Measurements from ENCODE around the gene HIP1.
"Not testable (repeated sequence)": the region's sequence is repeated elsewhere in the genome, so short reads cannot be mapped to it uniquely, and the experiment has no call there.

DNA sequence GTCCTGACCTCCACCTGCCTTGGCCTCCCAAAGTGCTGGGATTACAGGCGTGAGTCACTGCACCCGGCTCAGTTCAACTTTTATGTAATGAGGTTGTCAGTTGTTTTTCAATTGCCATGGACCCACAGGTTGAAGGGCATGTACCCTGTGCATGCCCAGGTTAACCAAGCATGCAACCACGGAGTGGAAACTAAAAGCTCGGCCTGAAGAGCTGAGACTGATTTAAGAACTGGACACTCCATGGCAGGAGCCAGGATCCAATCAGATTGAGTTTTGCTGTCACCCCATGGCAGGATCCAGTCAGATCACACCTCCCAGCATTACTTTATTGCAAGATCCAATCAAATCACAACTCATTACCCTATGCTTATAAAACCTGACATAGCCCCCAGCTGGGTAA, 229.7 kb downstream of the HIP1 start:
- TF ChIP-seq EZH2 (IDR thresholded peaks at IDR 0.05; ENCODE audit: insufficient read depth, low read length), result not testable (repeated sequence)
- TF ChIP-seq, protein P1, sequence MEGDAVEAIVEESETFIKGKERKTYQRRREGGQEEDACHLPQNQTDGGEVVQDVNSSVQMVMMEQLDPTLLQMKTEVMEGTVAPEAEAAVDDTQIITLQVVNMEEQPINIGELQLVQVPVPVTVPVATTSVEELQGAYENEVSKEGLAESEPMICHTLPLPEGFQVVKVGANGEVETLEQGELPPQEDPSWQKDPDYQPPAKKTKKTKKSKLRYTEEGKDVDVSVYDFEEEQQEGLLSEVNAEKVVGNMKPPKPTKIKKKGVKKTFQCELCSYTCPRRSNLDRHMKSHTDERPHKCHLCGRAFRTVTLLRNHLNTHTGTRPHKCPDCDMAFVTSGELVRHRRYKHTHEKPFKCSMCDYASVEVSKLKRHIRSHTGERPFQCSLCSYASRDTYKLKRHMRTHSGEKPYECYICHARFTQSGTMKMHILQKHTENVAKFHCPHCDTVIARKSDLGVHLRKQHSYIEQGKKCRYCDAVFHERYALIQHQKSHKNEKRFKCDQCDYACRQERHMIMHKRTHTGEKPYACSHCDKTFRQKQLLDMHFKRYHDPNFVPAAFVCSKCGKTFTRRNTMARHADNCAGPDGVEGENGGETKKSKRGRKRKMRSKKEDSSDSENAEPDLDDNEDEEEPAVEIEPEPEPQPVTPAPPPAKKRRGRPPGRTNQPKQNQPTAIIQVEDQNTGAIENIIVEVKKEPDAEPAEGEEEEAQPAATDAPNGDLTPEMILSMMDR (IDR thresholded peaks at IDR 0.05; ENCODE audit: insufficient read depth, low read depth, low read length), result not testable (repeated sequence)

Data from astrocyte (in vitro differentiated cells and primary cell).